HCT116 (cell line): ENCODE measurements around the gene POU5F1. TPM values are rescaled to one million over a fixed set of nuclear protein-coding genes. Genes with fewer than 3 reads are reported as not detected.

Experiments
- ATAC-seq: fragments of 200-7000 bp; cut with Tn5 transposase; 2 replicates; pipeline ENCODE4 v1.9.1; 2020; ENCODE audit warnings: mild to moderate bottlenecking, moderate library complexity
- BruUV-seq: library from RNA; stranded (reverse); fragments of 400-500 nt; replicated peaks from 2 replicates; lab custom pipeline; 2021; lab: Mats Ljungman, UMichigan
- CTCF ChIA-PET: fragments of 300-600 bp; sonication (Branson Sonifier 250); formaldehyde crosslinking; loops from one replicate; lab custom pipeline; 2021; ENCODE audit warnings: antibody characterized with exemption; lab: Charles Lee
- POLR2A ChIA-PET: fragments of 300-600, 350-600 bp; sonication (Branson Sonifier 250); formaldehyde crosslinking; loops from one replicate; lab custom pipeline; 2021; ENCODE audit warnings: antibody characterized with exemption; lab: Charles Lee
- RAD21 ChIA-PET, 2 experiments: fragments of 300-600 bp; sonication (Branson Sonifier 250); formaldehyde crosslinking; loops; one replicate each; lab custom pipeline; 2023; ENCODE audit warnings: low total read pairs in 2 of 2; ENCODE audit not compliant: uncharacterized antibody in 2 of 2, unreplicated experiment in 2 of 2, low non-redundant PET in 1 of 2; lab: Charles Lee
- DNase-seq: peaks from one replicate; pipeline ENCODE4 v3.0.0-alpha.2; 2010; ENCODE audit warnings: low read depth, low spot score
- H2AFZ ChIP-seq: fragments of 200-600 bp; shearing (Covaris generic), sonication (generic); 2 replicates; pipeline ENCODE4 v1.6.1; 2017; ENCODE audit warnings: low read depth, mixed run types, mixed read lengths, antibody characterized with exemption, low read length; ENCODE audit not compliant: poor library complexity, severe bottlenecking
- H3K27ac ChIP-seq: 2 replicates; pipeline ENCODE4 v1.5.1; 2012; ENCODE audit warnings: low read depth, low read length
- H3K27me3 ChIP-seq: fragments of 200-600 bp; sonication (generic); 2 replicates; pipeline ENCODE4 v1.6.1; 2016; ENCODE audit warnings: mixed run types, low read length, mixed read lengths; ENCODE audit not compliant: insufficient read depth
- H3K36me3 ChIP-seq, 2 experiments: fragments of 200-500 bp in 1 of 2; fragments of 200-600 bp in 1 of 2; sonication (Bioruptor generic) in 1 of 2; sonication (generic) in 1 of 2; 2 replicates each; pipeline versions ENCODE4 v1.5.1 to v1.6.1; 2014 to 2016; ENCODE audit warnings: low read length in 2 of 2, inconsistent platforms in 1 of 2, mixed read lengths in 1 of 2, mixed run types in 1 of 2; ENCODE audit not compliant: insufficient read depth in 2 of 2, control insufficient read depth in 1 of 2
- H3K4me1 ChIP-seq, 2 experiments: fragments of 200-600 bp in 1 of 2; sonication (generic) in 1 of 2; 2 replicates each; pipeline versions ENCODE4 v1.5.1 to v1.6.1; 2012 to 2017; ENCODE audit warnings: low read length in 2 of 2, inconsistent platforms in 1 of 2, mild to moderate bottlenecking in 1 of 2, mixed read lengths in 1 of 2, mixed run types in 1 of 2, moderate library complexity in 1 of 2; ENCODE audit not compliant: insufficient read depth in 2 of 2, control insufficient read depth in 1 of 2
- H3K4me2 ChIP-seq: fragments of 200-600 bp; sonication (generic); 2 replicates; pipeline ENCODE4 v1.6.1; 2017; ENCODE audit warnings: mixed run types, low read length, mixed read lengths
- H3K4me3 ChIP-seq, 2 experiments: fragments of 200-600 bp in 1 of 2; sonication (generic) in 1 of 2; replicated peaks in 1 of 2; 2 replicates each; pipeline ENCODE4 v1.5.1; 2011 to 2016; ENCODE audit warnings: low read length in 2 of 2, control low read depth in 1 of 2, low read depth in 1 of 2, mild to moderate bottlenecking in 1 of 2, mixed read lengths in 1 of 2, mixed run types in 1 of 2
- H3K79me2 ChIP-seq: fragments of 200-600 bp; sonication (generic); 2 replicates; pipeline ENCODE4 v1.6.1; 2017; ENCODE audit warnings: mild to moderate bottlenecking, mixed run types, low read length, moderate library complexity, mixed read lengths; ENCODE audit not compliant: insufficient read depth
- H3K9ac ChIP-seq: fragments of 200-600 bp; sonication (generic); 2 replicates; pipeline ENCODE4 v1.6.1; 2016; ENCODE audit warnings: low read length, mixed read lengths
- H3K9me2 ChIP-seq: fragments of 200-600 bp; sonication (generic), shearing (Covaris generic); 2 replicates; pipeline ENCODE4 v1.6.1; 2017; ENCODE audit warnings: mixed run types, mild to moderate bottlenecking, moderate library complexity; ENCODE audit not compliant: insufficient read depth
- H3K9me3 ChIP-seq, 2 experiments: fragments of 200-500 bp in 1 of 2; fragments of 200-600 bp in 1 of 2; sonication (Bioruptor generic) in 1 of 2; sonication (generic) in 1 of 2; 2 replicates each; pipeline ENCODE4 v1.6.1; 2014 to 2017; ENCODE audit warnings: low read length in 2 of 2, mixed read lengths in 2 of 2, inconsistent platforms in 1 of 2, low read depth in 1 of 2, mild to moderate bottlenecking in 1 of 2, mixed run types in 1 of 2, moderate library complexity in 1 of 2; ENCODE audit not compliant: control insufficient read depth in 1 of 2, insufficient read depth in 1 of 2
- H4K20me1 ChIP-seq: fragments of 200-600 bp; sonication (generic), shearing (Covaris generic); 2 replicates; pipeline ENCODE4 v1.6.1; 2017; ENCODE audit warnings: mixed run types, mild to moderate bottlenecking, moderate library complexity; ENCODE audit not compliant: insufficient read depth
- ELF1 ChIP-seq: IDR thresholded peaks from 2 replicates; pipeline ENCODE4 v1.6.1; 2012; ENCODE audit warnings: low read depth, borderline replicate concordance
- EZH2 ChIP-seq: fragments of 200-600 bp; sonication (generic); IDR thresholded peaks from 2 replicates; pipeline ENCODE4 v1.6.1; 2017; ENCODE audit warnings: antibody characterized with exemption, mixed run types
- EZH2phosphoT487 ChIP-seq: fragments of 200-600 bp; IDR thresholded peaks from 2 replicates; pipeline ENCODE4 v1.6.1; 2018; ENCODE audit warnings: antibody characterized with exemption, borderline replicate concordance
- FOSL1 ChIP-seq: IDR thresholded peaks from 2 replicates; pipeline ENCODE4 v1.6.1; 2012; ENCODE audit warnings: low read depth
- JUND ChIP-seq: IDR thresholded peaks from 2 replicates; pipeline ENCODE4 v1.6.1; 2012
- POLR2AphosphoS5 ChIP-seq: IDR thresholded peaks from 2 replicates; pipeline ENCODE4 v1.6.1; 2011; ENCODE audit warnings: mild to moderate bottlenecking, low read depth, low read length, moderate library complexity
- RAD21 ChIP-seq: IDR thresholded peaks from 2 replicates; pipeline ENCODE4 v1.6.1; 2012; ENCODE audit warnings: low read depth, mild to moderate bottlenecking
- SIN3A ChIP-seq: IDR thresholded peaks from 2 replicates; pipeline ENCODE4 v1.6.1; 2012; ENCODE audit warnings: low read depth
- SRF ChIP-seq: IDR thresholded peaks from 2 replicates; pipeline ENCODE4 v1.6.1; 2012; ENCODE audit warnings: low read depth
- TCF7L2 ChIP-seq: IDR thresholded peaks from 2 replicates; pipeline ENCODE4 v1.7.0; 2011; ENCODE audit warnings: borderline replicate concordance, inconsistent platforms; ENCODE audit not compliant: insufficient read depth, insufficient read length; ENCODE audit errors: extremely low read depth
- YY1 ChIP-seq: IDR thresholded peaks from 2 replicates; pipeline ENCODE4 v1.6.1; 2011; ENCODE audit warnings: low read length, low read depth, moderate library complexity, mild to moderate bottlenecking; ENCODE audit not compliant: insufficient replicate concordance; ENCODE audit errors: extremely low read depth
- ZFX ChIP-seq: fragments of 450-650 bp; IDR thresholded peaks from 2 replicates; pipeline ENCODE4 v1.6.1; 2017
- intact Hi-C: fragments of 100-400 bp; cut with micrococcal nuclease; formaldehyde crosslinking; loops from 2 replicates; pipeline ENCODE4 v1.10.0; 2022
- total RNA-seq: library from RNA; stranded (reverse); gene quantifications from one replicate; pipeline ENCODE4 v1.2.1, GENCODE V29; 2021; ENCODE audit not compliant: unreplicated experiment
- TF ChIP-seq, protein P1 (sequence below): IDR thresholded peaks from 2 replicates; pipeline ENCODE4 v1.6.1; 2012
- TF ChIP-seq, protein P2 (sequence below), 3 experiments: fragments of 200-600 bp in 1 of 3; sonication (generic) in 1 of 3; IDR thresholded peaks in 2 of 3; conservative IDR thresholded peaks in 1 of 3; 2 replicates each; pipeline ENCODE4 v1.5.1; 2012 to 2017; ENCODE audit warnings: low read depth in 2 of 3, low read length in 2 of 3, antibody characterized with exemption in 1 of 3, borderline replicate concordance in 1 of 3, control low read depth in 1 of 3, mild to moderate bottlenecking in 1 of 3, mixed read lengths in 1 of 3, mixed run types in 1 of 3, moderate library complexity in 1 of 3; ENCODE audit not compliant: insufficient read depth in 1 of 3
- TF ChIP-seq, protein P3 (sequence below): IDR thresholded peaks from 2 replicates; pipeline ENCODE4 v1.6.1; 2011; ENCODE audit warnings: mild to moderate bottlenecking, low read length, moderate library complexity; ENCODE audit not compliant: insufficient replicate concordance; ENCODE audit errors: extremely low read depth
- TF ChIP-seq, protein P4 (sequence below): IDR thresholded peaks from 2 replicates; pipeline ENCODE4 v1.6.1; 2012

The POU5F1 gene
- total RNA-seq, 1 experiment from 2014 or later: 1.9 TPM

DNA sequence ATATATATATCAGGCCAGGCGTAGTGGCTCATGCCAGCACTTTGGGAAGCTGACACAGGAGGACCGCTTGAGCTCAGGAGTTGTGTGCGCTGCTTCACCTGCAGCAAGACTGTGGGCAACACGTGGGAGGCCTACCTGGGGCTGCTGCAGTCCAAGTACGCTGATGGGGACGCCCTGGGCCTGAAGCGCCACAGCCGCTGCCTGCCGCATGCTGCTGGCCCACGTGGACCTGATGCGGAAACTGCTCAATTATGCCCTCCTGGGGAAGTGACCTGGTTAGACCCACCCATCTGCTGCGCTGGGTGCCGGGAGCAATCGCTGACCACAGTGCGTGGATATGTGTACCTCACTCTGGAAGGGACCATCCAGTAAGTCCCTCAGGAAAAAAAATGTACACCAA, 29.8 kb downstream of the POU5F1 start:
- DNase-seq (no peak), ATAC-seq (no peak)
- ChIA-PET CTCF (no interaction called here), POLR2A (no interaction called here), RAD21 (no interaction called here)
- Histone ChIP-seq H3K9me3 (no peaks in the 10 kb centered on the region), H3K4me2 (no peak overlapping the region), H3K4me3 (no peak overlapping the region), H3K79me2 (no peaks in the 10 kb centered on the region), H3K4me1 (peaks cover 4 to 13% of the 10 kb centered on the region in 2 experiments; a peak in 3 of 4 replicates), H4K20me1 (no peaks in the 10 kb centered on the region), H3K36me3 (peaks cover 0 to 3% of the 10 kb centered on the region in 2 experiments; a peak in 1 of 4 replicates), H2AFZ (no peak overlapping the region), H3K27me3 (no peaks in the 10 kb centered on the region), H3K27ac (no peak overlapping the region), H3K9ac (no peak overlapping the region), H3K9me2 (no peaks in the 10 kb centered on the region)
- intact Hi-C loops: no loop called here
- no peak for TF ChIP-seq ZFX
- no peak for TF ChIP-seq EZH2phosphoT487
- TF ChIP-seq, protein P1, sequence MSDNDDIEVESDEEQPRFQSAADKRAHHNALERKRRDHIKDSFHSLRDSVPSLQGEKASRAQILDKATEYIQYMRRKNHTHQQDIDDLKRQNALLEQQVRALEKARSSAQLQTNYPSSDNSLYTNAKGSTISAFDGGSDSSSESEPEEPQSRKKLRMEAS: no peak
- TF ChIP-seq, protein P2, sequence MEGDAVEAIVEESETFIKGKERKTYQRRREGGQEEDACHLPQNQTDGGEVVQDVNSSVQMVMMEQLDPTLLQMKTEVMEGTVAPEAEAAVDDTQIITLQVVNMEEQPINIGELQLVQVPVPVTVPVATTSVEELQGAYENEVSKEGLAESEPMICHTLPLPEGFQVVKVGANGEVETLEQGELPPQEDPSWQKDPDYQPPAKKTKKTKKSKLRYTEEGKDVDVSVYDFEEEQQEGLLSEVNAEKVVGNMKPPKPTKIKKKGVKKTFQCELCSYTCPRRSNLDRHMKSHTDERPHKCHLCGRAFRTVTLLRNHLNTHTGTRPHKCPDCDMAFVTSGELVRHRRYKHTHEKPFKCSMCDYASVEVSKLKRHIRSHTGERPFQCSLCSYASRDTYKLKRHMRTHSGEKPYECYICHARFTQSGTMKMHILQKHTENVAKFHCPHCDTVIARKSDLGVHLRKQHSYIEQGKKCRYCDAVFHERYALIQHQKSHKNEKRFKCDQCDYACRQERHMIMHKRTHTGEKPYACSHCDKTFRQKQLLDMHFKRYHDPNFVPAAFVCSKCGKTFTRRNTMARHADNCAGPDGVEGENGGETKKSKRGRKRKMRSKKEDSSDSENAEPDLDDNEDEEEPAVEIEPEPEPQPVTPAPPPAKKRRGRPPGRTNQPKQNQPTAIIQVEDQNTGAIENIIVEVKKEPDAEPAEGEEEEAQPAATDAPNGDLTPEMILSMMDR (IDR thresholded peaks at IDR 0.05 in 2 of 3, conservative IDR thresholded peaks at IDR 0.05 in 1 of 3; ENCODE audit: borderline replicate concordance in 1 of 3, insufficient read depth in 1 of 3, low read depth in 2 of 3, low read length in 2 of 3): no peak
- TF ChIP-seq FOSL1: no peak
- no peak for TF ChIP-seq RAD21
- TF ChIP-seq, protein P3, sequence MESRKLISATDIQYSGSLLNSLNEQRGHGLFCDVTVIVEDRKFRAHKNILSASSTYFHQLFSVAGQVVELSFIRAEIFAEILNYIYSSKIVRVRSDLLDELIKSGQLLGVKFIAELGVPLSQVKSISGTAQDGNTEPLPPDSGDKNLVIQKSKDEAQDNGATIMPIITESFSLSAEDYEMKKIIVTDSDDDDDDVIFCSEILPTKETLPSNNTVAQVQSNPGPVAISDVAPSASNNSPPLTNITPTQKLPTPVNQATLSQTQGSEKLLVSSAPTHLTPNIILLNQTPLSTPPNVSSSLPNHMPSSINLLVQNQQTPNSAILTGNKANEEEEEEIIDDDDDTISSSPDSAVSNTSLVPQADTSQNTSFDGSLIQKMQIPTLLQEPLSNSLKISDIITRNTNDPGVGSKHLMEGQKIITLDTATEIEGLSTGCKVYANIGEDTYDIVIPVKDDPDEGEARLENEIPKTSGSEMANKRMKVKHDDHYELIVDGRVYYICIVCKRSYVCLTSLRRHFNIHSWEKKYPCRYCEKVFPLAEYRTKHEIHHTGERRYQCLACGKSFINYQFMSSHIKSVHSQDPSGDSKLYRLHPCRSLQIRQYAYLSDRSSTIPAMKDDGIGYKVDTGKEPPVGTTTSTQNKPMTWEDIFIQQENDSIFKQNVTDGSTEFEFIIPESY: no peak
- TF ChIP-seq SIN3A: no peak
- TF ChIP-seq, protein P4, sequence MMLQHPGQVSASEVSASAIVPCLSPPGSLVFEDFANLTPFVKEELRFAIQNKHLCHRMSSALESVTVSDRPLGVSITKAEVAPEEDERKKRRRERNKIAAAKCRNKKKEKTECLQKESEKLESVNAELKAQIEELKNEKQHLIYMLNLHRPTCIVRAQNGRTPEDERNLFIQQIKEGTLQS: no peak
- no peak for TF ChIP-seq EZH2
- no peak for TF ChIP-seq ELF1
- TF ChIP-seq POLR2AphosphoS5: no peak
- no peak for TF ChIP-seq TCF7L2
- TF ChIP-seq JUND: no peak
- no peak for TF ChIP-seq SRF
- no peak for TF ChIP-seq YY1
- BruUV-seq: no TSS peak
